ENCODE measurements around the gene TLCD4. TPM values are rescaled to one million over a fixed set of nuclear protein-coding genes. Genes with fewer than 3 reads are reported as not detected.

The TLCD4 gene, protein sequence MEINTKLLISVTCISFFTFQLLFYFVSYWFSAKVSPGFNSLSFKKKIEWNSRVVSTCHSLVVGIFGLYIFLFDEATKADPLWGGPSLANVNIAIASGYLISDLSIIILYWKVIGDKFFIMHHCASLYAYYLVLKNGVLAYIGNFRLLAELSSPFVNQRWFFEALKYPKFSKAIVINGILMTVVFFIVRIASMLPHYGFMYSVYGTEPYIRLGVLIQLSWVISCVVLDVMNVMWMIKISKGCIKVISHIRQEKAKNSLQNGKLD
- total RNA-seq: under 1 TPM; 0.12 to 0.23 TPM

DNA sequence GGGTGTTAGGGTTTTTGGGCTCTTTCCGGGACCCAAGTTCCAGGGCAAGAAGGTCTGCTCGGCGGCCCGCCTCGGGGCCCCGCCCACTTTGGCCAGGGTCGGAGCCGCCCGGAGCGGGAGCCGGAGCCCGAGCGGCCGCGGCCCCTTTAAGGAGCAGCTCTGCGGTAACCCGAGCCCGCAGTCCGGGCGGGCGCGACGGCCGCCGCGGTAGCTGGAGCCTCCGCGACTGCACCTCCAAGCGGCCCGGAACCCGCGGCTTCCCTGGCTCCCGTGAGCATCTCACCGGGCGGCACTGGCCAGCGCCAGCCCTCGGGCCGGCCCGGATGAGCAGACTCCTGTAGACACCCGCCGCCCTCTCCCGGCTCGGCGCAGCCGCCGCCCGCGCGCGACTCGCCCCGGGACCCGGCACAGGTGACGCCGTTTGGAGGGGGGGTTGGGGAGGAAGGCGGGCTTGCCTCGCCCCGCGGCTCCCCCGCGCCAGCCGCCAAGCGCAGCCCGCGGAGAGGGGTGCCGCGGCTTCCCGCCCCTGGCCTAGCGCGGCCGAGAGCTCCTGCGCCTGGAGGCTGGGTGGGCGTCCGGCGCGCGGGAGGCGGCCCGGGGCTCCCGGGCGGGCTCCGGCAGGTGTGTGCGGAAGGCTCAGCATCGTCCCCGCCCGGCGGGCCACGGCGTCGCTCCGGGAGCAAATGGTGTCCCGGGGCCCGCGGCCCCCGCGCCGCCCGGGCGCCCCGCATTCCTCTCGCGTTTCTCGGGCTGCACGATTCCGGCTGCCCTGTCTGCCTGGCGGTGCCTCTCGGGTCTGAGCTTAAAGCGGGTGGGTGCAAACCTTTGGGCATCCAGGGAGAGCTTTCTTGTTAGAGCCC, at the start of gene TLCD4:
TSS of gene TLCD4 (plus strand) at position 149 of the 860 bp plus-strand sequence. CDS start 26,547 bp downstream, outside the sequence.

GRCh38 chr1:95072532-95073419, 44.4 kb upstream of the TLCD4 start, which contains the start of gene ALG14:
TSS of gene ALG14 (minus strand) at chr1:95072951. CDS start at chr1:95072898, 53 bp downstream.

Other genes starting within 250 kb of the TLCD4 start
- gene CNN3, start 190.2 kb upstream of the TLCD4 start, total RNA-seq: 1 to 10 TPM; 7.8 to 8.2 TPM
- gene ALG14, start 44.4 kb upstream of the TLCD4 start, total RNA-seq: 1 to 10 TPM; 2.1 to 2.5 TPM
- 10 to 100 TPM; 16.1 to 18.6 TPM for gene RWDD3, start 116.9 kb downstream of the TLCD4 start, total RNA-seq

All from activated naive CD4-positive, alpha-beta T cell treated with anti-CD3 and anti-CD28 coated beads, Interleukin-2, amount 10 ng/mL, durations not matched to agents 5 hours and 36 hours (primary cell).